Fibroblast of lung (primary cell): ENCODE data around the gene LY6G6C.

ENCODE experiments used
- CTCF ChIP-seq, 2 donors: IDR thresholded peaks in 1 of 2; conservative IDR thresholded peaks in 1 of 2; 1 replicate in 1 of 2; 2 replicates in 1 of 2; pipeline ENCODE4 v1.5.1; 2011 to 2012; ENCODE audit warnings: low read length in 2 of 2, control low read depth in 1 of 2, inconsistent platforms in 1 of 2, low read depth in 1 of 2, mild to moderate bottlenecking in 1 of 2
- EZH2 ChIP-seq: IDR thresholded peaks from 2 replicates; pipeline ENCODE4 v1.5.1; 2012; ENCODE audit warnings: low read length, control low read depth, mild to moderate bottlenecking; ENCODE audit errors: missing control alignments

- no peak for TF ChIP-seq CTCF (conservative IDR thresholded peaks at IDR 0.05 in 1 of 2, IDR thresholded peaks at IDR 0.05 in 1 of 2; ENCODE audit: low read depth in 1 of 2, low read length in 2 of 2)
- no peak for TF ChIP-seq EZH2
Observed at GRCh38 chr6:31722173-31722572, 627 bp upstream of the LY6G6C start.
